Measurements from ENCODE around the gene SPSB4. TPM values are rescaled to one million over a fixed set of nuclear protein-coding genes. Genes with fewer than 3 reads are reported as not detected.

SPSB4 gene
- total and polyA plus RNA-seq, 2 of the 8 experiments (the other 6 are each of a cell fraction or from before 2014, with no cell fraction given), result 15.1 to 17.2 TPM

DNA sequence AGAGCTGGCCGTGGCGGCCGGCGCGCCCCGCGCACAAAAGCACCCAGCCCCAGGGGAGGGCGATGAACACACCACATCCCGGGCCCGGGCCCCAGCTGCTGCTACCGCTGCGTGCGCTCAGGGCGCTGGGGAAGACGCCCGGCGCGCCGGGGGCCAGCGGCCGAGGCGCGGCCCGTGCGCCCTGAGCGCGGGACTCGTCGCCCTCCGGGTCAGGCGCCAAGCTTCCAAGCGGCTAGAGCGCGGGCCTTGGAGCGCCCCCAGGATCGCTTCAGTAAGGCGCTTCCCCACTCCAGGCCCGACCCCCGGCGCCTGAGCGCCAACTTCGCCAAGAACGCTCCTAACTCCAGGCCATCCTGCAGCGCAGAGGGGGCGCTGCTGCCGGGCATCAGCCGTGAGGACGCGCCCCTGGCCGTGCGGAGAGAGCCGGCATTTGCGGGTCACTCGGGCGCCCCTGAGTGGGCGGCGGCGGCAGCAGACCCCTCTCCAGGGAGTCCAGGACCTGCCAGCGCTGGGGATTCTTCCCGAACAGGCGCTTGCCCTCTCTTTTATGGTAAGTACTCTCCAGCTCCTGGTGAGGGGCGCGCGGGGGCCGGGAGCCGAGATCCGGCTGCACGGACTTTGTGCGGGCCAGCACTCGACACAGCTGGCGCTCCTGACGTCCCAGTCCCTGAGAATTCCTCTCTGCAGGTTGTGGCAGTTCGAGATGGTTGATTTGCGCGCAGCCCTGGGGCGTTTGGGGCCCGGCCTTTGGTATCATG is 475 bp downstream of the SPSB4 start:
- Histone ChIP-seq H4K5ac (ENCODE audit: insufficient read length, low read depth, low read length) (peak overlapping the region; percentile 10), H3K23ac (ENCODE audit: insufficient read length) (no peak overlapping the region), H3K9ac (replicated peaks in 1 of 4; ENCODE audit: extremely low read depth in 1 of 4, low read depth in 3 of 4, low read length in 3 of 4) (peak overlapping the region; percentile 12 to 64 (median 48); a peak in 6 of 7 replicates), H3K18ac (ENCODE audit: extremely low read depth, low read length) (peak overlapping the region; percentile 42; the same call in 1 of the 2 replicates), H3K14ac (ENCODE audit: insufficient read length) (no peak overlapping the region), H2AK5ac (ENCODE audit: low read depth, low read length) (no peak overlapping the region), H2BK5ac (ENCODE audit: low read depth, low read length) (no peak overlapping the region), H2BK20ac (ENCODE audit: low read length) (no peak overlapping the region), H3K27me3 (replicated peaks in 1 of 4; ENCODE audit: control insufficient read depth in 3 of 4, extremely low read depth in 1 of 4, insufficient read depth in 3 of 4, low read length in 3 of 4) (peaks cover 0 to 36% (median 12%) of the 10 kb centered on the region in 4 experiments; a peak in 5 of 7 replicates), H3K4me3 (ENCODE audit: extremely low read depth in 1 of 4, insufficient read depth in 2 of 4, low read depth in 3 of 4, low read length in 4 of 4) (peak overlapping the region; percentile 64 to 92 (median 82)), H4K8ac (ENCODE audit: extremely low read depth, insufficient read depth, low read length) (0 out of 2 replicates have a peak overlapping the region, but pooled peaks have one; percentile 63), H3K79me2 (ENCODE audit: control insufficient read depth in 1 of 2, insufficient read depth in 2 of 2, low read length in 2 of 2) (peaks cover 0 to 22% of the 10 kb centered on the region in 2 experiments; a peak in 2 of 4 replicates), H2BK120ac (replicated peaks; ENCODE audit: low read depth, low read length) (no peak overlapping the region), H3K23me2 (ENCODE audit: low read depth, low read length) (peaks cover 14% of the 10 kb centered on the region), H3K36me3 (ENCODE audit: control insufficient read depth in 2 of 4, insufficient read depth in 4 of 4, low read length in 3 of 4) (no peaks in the 10 kb centered on the region), H3K56ac (replicated peaks; ENCODE audit: insufficient read length, low read depth, low read length) (no peak overlapping the region), H4K20me1 (replicated peaks in 1 of 2; ENCODE audit: control insufficient read depth in 1 of 2, insufficient read depth in 2 of 2, low read length in 2 of 2) (peaks cover 0 to 4% of the 10 kb centered on the region in 2 experiments), H3K4me2 (ENCODE audit: insufficient read depth in 1 of 2, low read depth in 2 of 2, low read length in 2 of 2) (peak overlapping the region; percentile 87 to 99), H3K79me1 (ENCODE audit: low read depth, low read length) (no peaks in the 10 kb centered on the region; the same call in 1 of the 2 replicates), H2BK12ac (ENCODE audit: low read depth, low read length) (no peak overlapping the region), H3K4ac (replicated peaks; ENCODE audit: insufficient read length, low read depth, low read length) (no peak overlapping the region), H2BK15ac (ENCODE audit: low read length) (no peak overlapping the region), H4K91ac (replicated peaks; ENCODE audit: insufficient read length, low read length) (no peak overlapping the region), H3K27ac (ENCODE audit: low read depth, low read length) (peak overlapping the region; percentile 42; the same call in 1 of the 2 replicates), H3K4me1 (replicated peaks in 1 of 4; ENCODE audit: control insufficient read depth in 3 of 4, insufficient read depth in 4 of 4, low read length in 3 of 4) (peaks cover 0 to 15% (median 5%) of the 10 kb centered on the region in 4 experiments; a peak in 6 of 7 replicates), H2AFZ (ENCODE audit: low read length) (no peak overlapping the region), H3K9me3 (ENCODE audit: insufficient read depth in 2 of 2, low read depth in 1 of 2, low read length in 1 of 2) (no peaks in the 10 kb centered on the region)
- FAIRE-seq, result no peak
- DNase-seq (ENCODE audit: low read depth in 1 of 2, low spot score in 2 of 2), result peak in 1 of 2 experiments; percentile 78
- WGBS, 2 experiments (ENCODE audit: extremely low coverage in 1 of 2, insufficient coverage in 1 of 2, insufficient read length in 1 of 2, insufficient replicate concordance in 2 of 2, low coverage in 1 of 2, low lambda C conversion rate in 2 of 2, missing lambda C conversion rate in 1 of 2), result 2% methylated on average over 50 of the region's 77 CpGs; no CpG with 5 or more reads in 1 of the 2 experiments
- ChIA-PET POLR2A (ENCODE audit: partially characterized antibody) (interaction anchor here (0.6 to 2.5 kb wide), 13 partner anchors 8 to 54 kb away, joined by 3 to 22 read pairs (median 3); no protein-coding TSS in a partner anchor), CTCF (ENCODE audit: partially characterized antibody) (interaction anchor here (0.7 to 9.3 kb wide), 23 partner anchors 9 to 142 kb away, joined by 3 to 333 read pairs (median 4); no protein-coding TSS in a partner anchor)
- TF ChIP-seq SP4 (IDR thresholded peaks at IDR 0.05; ENCODE audit: low read length), result no peak
- no peak for TF ChIP-seq JUN (IDR thresholded peaks at IDR 0.05; ENCODE audit: low read depth, low read length)

Measured in H1 (cell line).